ENCODE data around the gene NDUFAF3. TPM values are rescaled to one million over a fixed set of nuclear protein-coding genes. Genes with fewer than 3 reads are reported as not detected.

NDUFAF3 gene
- total and polyA plus RNA-seq, 2 experiments from 2014 or later = 49.9 to 118 TPM

DNA sequence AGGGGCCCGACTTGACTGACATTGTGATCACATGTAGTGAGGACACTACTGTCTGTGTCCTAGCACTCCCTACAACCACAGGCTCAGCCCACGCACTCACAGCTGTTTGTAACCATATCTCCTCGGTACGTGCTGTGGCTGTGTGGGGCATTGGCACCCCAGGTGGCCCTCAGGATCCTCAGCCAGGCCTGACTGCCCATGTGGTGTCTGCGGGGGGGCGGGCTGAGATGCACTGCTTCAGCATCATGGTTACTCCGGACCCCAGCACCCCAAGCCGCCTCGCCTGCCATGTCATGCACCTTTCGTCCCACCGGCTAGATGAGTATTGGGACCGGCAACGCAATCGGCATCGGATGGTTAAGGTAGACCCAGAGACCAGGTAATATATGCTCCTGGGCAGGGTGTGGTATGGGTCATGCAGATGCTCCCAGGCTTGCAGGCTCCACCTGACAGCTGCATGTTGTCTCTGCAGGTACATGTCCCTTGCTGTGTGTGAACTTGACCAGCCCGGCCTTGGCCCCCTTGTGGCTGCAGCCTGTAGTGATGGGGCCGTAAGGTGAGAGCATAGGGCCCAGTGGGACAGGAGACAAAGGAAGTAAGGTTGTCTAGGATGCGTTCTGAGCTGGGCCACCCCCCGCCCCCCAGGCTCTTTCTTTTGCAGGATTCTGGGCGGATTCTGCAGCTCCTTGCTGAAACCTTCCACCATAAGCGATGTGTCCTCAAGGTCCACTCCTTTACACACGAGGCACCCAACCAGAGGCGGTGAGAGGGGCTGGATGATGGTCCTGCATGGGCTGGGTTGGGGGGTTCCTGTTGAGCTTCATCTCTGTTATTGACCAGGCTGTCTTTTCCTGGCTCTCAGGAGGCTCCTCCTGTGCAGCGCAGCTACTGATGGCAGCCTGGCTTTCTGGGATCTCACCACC, 7.9 kb upstream of the NDUFAF3 start:
- peak; percentile 88 for DNase-seq (ENCODE audit: low spot score)
- H3K4me3 ChIP-seq = no peak overlapping the region
- H3K4me1 Mint-ChIP-seq = peaks cover 14% of the 10 kb centered on the region
- peaks cover 19% of the 10 kb centered on the region for H3K36me3 ChIP-seq (ENCODE audit: insufficient read depth)
- H4K20me1 ChIP-seq (replicated peaks; ENCODE audit: insufficient read depth) = peaks cover 28% of the 10 kb centered on the region
- peak; percentile 64 for ATAC-seq
- no peak overlapping the region for H3K4me3 Mint-ChIP-seq
- H3K27me3 Mint-ChIP-seq (ENCODE audit: insufficient read depth, low read depth, poor library complexity) = peaks cover 21% of the 10 kb centered on the region
- 0 out of 2 replicates have a peak overlapping the region, but pooled peaks have one; percentile 26 for H3K27ac ChIP-seq (ENCODE audit: low read depth)
- no peaks in the 10 kb centered on the region for H3K27me3 ChIP-seq (ENCODE audit: insufficient read depth)
- H3K4me2 ChIP-seq = no peak overlapping the region
- no peak overlapping the region for H2AFZ ChIP-seq
- TF ChIP-seq, protein P1, sequence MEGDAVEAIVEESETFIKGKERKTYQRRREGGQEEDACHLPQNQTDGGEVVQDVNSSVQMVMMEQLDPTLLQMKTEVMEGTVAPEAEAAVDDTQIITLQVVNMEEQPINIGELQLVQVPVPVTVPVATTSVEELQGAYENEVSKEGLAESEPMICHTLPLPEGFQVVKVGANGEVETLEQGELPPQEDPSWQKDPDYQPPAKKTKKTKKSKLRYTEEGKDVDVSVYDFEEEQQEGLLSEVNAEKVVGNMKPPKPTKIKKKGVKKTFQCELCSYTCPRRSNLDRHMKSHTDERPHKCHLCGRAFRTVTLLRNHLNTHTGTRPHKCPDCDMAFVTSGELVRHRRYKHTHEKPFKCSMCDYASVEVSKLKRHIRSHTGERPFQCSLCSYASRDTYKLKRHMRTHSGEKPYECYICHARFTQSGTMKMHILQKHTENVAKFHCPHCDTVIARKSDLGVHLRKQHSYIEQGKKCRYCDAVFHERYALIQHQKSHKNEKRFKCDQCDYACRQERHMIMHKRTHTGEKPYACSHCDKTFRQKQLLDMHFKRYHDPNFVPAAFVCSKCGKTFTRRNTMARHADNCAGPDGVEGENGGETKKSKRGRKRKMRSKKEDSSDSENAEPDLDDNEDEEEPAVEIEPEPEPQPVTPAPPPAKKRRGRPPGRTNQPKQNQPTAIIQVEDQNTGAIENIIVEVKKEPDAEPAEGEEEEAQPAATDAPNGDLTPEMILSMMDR (conservative IDR thresholded peaks at IDR 0.05; ENCODE audit: low read depth in 2 of 2) = peak; percentile 79 to 85
- TF ChIP-seq NANOG (IDR thresholded peaks at IDR 0.05; ENCODE audit: borderline replicate concordance) = no peak
- peak overlapping the region; percentile 15; the same call in 1 of the 2 replicates for H3K27ac Mint-ChIP-seq
- H3F3A ChIP-seq (replicated peaks; ENCODE audit: low read depth) = peaks cover 30% of the 10 kb centered on the region
- H3K9me3 Mint-ChIP-seq = no peaks in the 10 kb centered on the region
- peaks cover 40% of the 10 kb centered on the region for H3K79me2 ChIP-seq (replicated peaks; ENCODE audit: insufficient read depth)
- H3K9me2 ChIP-seq (ENCODE audit: insufficient read depth) = no peaks in the 10 kb centered on the region
- peaks cover 6% of the 10 kb centered on the region; the same call in 1 of the 2 replicates for H3K4me1 ChIP-seq (ENCODE audit: insufficient read depth)
- H3K36me3 Mint-ChIP-seq (ENCODE audit: low read depth) = peaks cover 60% of the 10 kb centered on the region

DNA sequence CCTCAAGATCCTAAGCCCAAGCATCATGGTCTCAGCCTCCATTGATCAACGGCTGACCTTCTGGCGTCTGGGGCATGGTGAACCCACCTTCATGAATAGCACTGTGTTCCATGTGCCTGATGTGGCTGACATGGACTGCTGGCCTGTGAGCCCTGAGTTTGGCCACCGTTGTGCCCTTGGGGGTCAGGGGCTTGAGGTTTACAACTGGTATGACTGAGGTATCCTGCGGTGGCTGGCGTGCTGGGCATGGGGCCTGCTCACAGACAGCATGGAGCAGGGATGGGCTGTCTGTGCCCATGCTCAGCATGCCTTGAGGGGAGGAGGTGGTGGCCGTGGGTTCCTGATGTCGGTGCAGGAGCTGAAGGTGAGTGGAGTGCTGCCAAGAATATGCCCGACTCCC, 6.8 kb upstream of the NDUFAF3 start:
- Histone ChIP-seq H3K27ac (ENCODE audit: low read depth) (no peak overlapping the region), H3K27me3 (ENCODE audit: insufficient read depth) (no peaks in the 10 kb centered on the region), H3K4me2 (no peak overlapping the region), H3K36me3 (ENCODE audit: insufficient read depth) (peaks cover 19% of the 10 kb centered on the region), H3K4me3 (no peak overlapping the region), H3K4me1 (ENCODE audit: insufficient read depth) (peaks cover 16% of the 10 kb centered on the region; the same call in 1 of the 2 replicates), H4K20me1 (replicated peaks; ENCODE audit: insufficient read depth) (peaks cover 21% of the 10 kb centered on the region), H3F3A (replicated peaks; ENCODE audit: low read depth) (peaks cover 35% of the 10 kb centered on the region), H3K79me2 (replicated peaks; ENCODE audit: insufficient read depth) (peaks cover 29% of the 10 kb centered on the region), H3K9me2 (ENCODE audit: insufficient read depth) (no peaks in the 10 kb centered on the region), H2AFZ (no peak overlapping the region)
- no peak for TF ChIP-seq STAT1 (IDR thresholded peaks at IDR 0.05; ENCODE audit: unreplicated experiment)
- TF ChIP-seq, protein P2, sequence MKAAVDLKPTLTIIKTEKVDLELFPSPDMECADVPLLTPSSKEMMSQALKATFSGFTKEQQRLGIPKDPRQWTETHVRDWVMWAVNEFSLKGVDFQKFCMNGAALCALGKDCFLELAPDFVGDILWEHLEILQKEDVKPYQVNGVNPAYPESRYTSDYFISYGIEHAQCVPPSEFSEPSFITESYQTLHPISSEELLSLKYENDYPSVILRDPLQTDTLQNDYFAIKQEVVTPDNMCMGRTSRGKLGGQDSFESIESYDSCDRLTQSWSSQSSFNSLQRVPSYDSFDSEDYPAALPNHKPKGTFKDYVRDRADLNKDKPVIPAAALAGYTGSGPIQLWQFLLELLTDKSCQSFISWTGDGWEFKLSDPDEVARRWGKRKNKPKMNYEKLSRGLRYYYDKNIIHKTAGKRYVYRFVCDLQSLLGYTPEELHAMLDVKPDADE (IDR thresholded peaks at IDR 0.05) = no peak
- TF ChIP-seq, protein P3, sequence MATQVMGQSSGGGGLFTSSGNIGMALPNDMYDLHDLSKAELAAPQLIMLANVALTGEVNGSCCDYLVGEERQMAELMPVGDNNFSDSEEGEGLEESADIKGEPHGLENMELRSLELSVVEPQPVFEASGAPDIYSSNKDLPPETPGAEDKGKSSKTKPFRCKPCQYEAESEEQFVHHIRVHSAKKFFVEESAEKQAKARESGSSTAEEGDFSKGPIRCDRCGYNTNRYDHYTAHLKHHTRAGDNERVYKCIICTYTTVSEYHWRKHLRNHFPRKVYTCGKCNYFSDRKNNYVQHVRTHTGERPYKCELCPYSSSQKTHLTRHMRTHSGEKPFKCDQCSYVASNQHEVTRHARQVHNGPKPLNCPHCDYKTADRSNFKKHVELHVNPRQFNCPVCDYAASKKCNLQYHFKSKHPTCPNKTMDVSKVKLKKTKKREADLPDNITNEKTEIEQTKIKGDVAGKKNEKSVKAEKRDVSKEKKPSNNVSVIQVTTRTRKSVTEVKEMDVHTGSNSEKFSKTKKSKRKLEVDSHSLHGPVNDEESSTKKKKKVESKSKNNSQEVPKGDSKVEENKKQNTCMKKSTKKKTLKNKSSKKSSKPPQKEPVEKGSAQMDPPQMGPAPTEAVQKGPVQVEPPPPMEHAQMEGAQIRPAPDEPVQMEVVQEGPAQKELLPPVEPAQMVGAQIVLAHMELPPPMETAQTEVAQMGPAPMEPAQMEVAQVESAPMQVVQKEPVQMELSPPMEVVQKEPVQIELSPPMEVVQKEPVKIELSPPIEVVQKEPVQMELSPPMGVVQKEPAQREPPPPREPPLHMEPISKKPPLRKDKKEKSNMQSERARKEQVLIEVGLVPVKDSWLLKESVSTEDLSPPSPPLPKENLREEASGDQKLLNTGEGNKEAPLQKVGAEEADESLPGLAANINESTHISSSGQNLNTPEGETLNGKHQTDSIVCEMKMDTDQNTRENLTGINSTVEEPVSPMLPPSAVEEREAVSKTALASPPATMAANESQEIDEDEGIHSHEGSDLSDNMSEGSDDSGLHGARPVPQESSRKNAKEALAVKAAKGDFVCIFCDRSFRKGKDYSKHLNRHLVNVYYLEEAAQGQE (IDR thresholded peaks at IDR 0.05; ENCODE audit: unreplicated experiment) = no peak
- no peak for TF ChIP-seq NANOG (IDR thresholded peaks at IDR 0.05; ENCODE audit: borderline replicate concordance)
- no peak for TF ChIP-seq CREB1 (CRISPR knock-in tag; IDR thresholded peaks at IDR 0.05; ENCODE audit: low read depth)
- Mint-ChIP-seq H3K9me3 (no peaks in the 10 kb centered on the region; the same call in 2 of the 3 replicates), H3K27ac (no peak overlapping the region), H3K27me3 (ENCODE audit: insufficient read depth, low read depth, poor library complexity) (peaks cover 23% of the 10 kb centered on the region), H3K4me1 (peaks cover 15% of the 10 kb centered on the region), H3K4me3 (no peak overlapping the region; the same call in 2 of the 3 replicates), H3K36me3 (ENCODE audit: low read depth) (peaks cover 54% of the 10 kb centered on the region)
- DNase-seq (ENCODE audit: low spot score) = no peak
- no peak for ATAC-seq
